Natural killer cell (primary cell): Measurements from ENCODE around the gene GRID1. TPM values are rescaled to one million over a fixed set of nuclear protein-coding genes. Genes with fewer than 3 reads are reported as not detected.

ENCODE experiments used
- ATAC-seq, 3 donors: fragments of 150-1000 bp in 2 of 3; fragments of 200-7000 bp in 1 of 3; cut with Tn5 transposase; 1 replicate in 1 of 3; 2 replicates in 2 of 3; pipeline ENCODE4 v1.10.0; 2021; ENCODE audit warnings: mild to moderate bottlenecking in 2 of 3, moderate library complexity in 2 of 3
- DNase-seq, 2 donors: peaks; one replicate each; pipeline versions ENCODE4 v3.0.0 to v3.0.0-alpha.2; 2013 to 2021; ENCODE audit warnings: mixed read lengths in 1 of 2
- H3K27ac ChIP-seq: one replicate; pipeline ENCODE4 v1.5.1; 2013; ENCODE audit warnings: mild to moderate bottlenecking, low read length
- H3K27me3 ChIP-seq: one replicate; pipeline ENCODE4 v1.6.1; 2013; ENCODE audit warnings: low read length; ENCODE audit not compliant: control insufficient read depth, insufficient read depth
- H3K36me3 ChIP-seq: one replicate; pipeline ENCODE4 v1.6.1; 2013; ENCODE audit warnings: low read length; ENCODE audit not compliant: control insufficient read depth, insufficient read depth
- H3K4me1 ChIP-seq: one replicate; pipeline ENCODE4 v1.6.1; 2013; ENCODE audit warnings: low read length; ENCODE audit not compliant: control insufficient read depth, insufficient read depth
- H3K4me3 ChIP-seq: one replicate; pipeline ENCODE4 v1.5.1; 2013; ENCODE audit warnings: low read length
- H3K9me3 ChIP-seq: one replicate; pipeline ENCODE4 v1.6.1; 2013; ENCODE audit warnings: low read length; ENCODE audit not compliant: control insufficient read depth, insufficient read depth
- H3K27ac Mint-ChIP-seq, 2 donors: one replicate each; pipeline ENCODE4 v1.8.0; 2022; ENCODE audit warnings: mild to moderate bottlenecking in 2 of 2, mixed read lengths in 2 of 2, moderate library complexity in 1 of 2
- H3K27me3 Mint-ChIP-seq, 2 donors: one replicate each; pipeline ENCODE4 v1.8.0; 2022; ENCODE audit warnings: low read depth in 2 of 2, mixed read lengths in 2 of 2
- H3K36me3 Mint-ChIP-seq: one replicate; pipeline ENCODE4 v1.8.0; 2022; ENCODE audit warnings: mixed read lengths
- H3K4me1 Mint-ChIP-seq, 2 donors: one replicate each; pipeline ENCODE4 v1.8.0; 2022; ENCODE audit warnings: mixed read lengths in 2 of 2
- H3K4me3 Mint-ChIP-seq: one replicate; pipeline ENCODE4 v1.8.0; 2022; ENCODE audit warnings: mild to moderate bottlenecking, moderate library complexity, mixed read lengths
- H3K9me3 Mint-ChIP-seq, 2 donors: one replicate each; pipeline ENCODE4 v1.8.0; 2022; ENCODE audit warnings: mixed read lengths in 2 of 2
- WGBS: methylation state at CpG from one replicate; pipeline ENCODE4 v1.1.7; 2013; ENCODE audit warnings: missing lambda C conversion rate; ENCODE audit not compliant: insufficient coverage; 5-methylcytosine and 5-hydroxymethylcytosine counted together
- intact Hi-C: fragments of 100-400 bp; cut with micrococcal nuclease; formaldehyde crosslinking; loops from one replicate; pipeline ENCODE4 v1.14.2; 2022
- total RNA-seq, 4 donors: library from RNA; stranded (reverse); fragments of 120-200 nt in 1 of 4; gene quantifications; one replicate each; pipeline versions ENCODE4 v1.2.3 to v1.2.4, GENCODE V29; 2013 to 2022
- TF ChIP-seq, protein P1 (sequence below): fragments of 200-600 bp; IDR thresholded peaks from one replicate; pipeline ENCODE4 v1.8.0; 2022; ENCODE audit warnings: antibody characterized with exemption

Gene GRID1
- total RNA-seq, 3 donors from 2014 or later (not counting 1 experiment from before 2014, with no cell fraction given): not detected

DNA sequence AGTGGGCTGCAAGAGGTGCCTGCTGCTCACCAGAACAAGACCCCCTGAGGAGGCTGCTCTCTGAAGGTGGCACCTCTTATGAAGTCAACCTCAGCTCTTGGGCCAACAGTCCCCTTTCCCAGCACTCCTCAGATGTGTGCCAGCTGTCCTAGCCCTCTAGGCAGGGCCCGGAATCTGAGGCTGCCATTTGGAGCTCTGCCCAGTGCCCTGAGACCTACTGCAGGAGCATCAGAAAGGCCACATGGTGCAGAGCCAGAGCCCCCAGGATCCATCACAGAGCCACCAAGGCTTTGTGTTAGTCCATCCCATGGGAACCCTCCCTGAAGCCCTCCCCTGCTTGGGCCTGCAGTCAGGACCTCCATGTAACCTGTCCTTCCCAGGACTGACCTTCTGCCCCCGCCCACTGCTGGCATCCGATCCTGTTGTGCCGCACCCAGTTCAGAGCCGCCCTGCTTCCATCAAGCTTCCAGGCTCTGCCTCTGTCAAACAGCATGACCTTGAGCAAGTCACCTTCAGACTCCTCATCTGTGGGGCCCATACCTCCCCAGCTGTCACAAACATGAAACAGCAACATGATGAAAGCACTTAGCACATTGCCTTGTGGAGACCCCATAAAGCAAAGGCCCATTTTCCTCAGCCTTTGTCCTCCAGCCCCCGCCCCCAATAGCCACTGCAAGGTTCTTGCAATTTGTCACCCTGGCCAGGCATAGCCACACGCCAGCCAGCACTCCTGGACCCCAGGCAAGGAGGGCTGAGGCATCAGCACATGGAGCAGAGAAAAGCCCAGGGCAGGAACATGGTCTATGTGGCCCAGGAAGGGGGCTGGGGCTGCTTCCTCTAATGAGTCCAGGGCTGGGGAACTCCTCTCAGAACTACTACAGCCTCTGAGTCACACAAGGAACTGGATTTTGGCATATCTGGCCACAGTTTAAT is 51.7 kb downstream of the GRID1 start:
- DNase-seq (no peak), ATAC-seq (no peak)
- H3K27me3 Mint-ChIP-seq: no peaks in the 10 kb centered on the region
- Histone ChIP-seq H3K27me3 (no peaks in the 10 kb centered on the region), H3K36me3 (no peaks in the 10 kb centered on the region), H3K4me3 (no peak overlapping the region), H3K4me1 (no peaks in the 10 kb centered on the region), H3K27ac (no peak overlapping the region), H3K9me3 (no peaks in the 10 kb centered on the region)
- WGBS: 73% methylated on average over 7 of the region's 7 CpGs
- H3K9me3 Mint-ChIP-seq: no peaks in the 10 kb centered on the region
- TF ChIP-seq, protein P1, sequence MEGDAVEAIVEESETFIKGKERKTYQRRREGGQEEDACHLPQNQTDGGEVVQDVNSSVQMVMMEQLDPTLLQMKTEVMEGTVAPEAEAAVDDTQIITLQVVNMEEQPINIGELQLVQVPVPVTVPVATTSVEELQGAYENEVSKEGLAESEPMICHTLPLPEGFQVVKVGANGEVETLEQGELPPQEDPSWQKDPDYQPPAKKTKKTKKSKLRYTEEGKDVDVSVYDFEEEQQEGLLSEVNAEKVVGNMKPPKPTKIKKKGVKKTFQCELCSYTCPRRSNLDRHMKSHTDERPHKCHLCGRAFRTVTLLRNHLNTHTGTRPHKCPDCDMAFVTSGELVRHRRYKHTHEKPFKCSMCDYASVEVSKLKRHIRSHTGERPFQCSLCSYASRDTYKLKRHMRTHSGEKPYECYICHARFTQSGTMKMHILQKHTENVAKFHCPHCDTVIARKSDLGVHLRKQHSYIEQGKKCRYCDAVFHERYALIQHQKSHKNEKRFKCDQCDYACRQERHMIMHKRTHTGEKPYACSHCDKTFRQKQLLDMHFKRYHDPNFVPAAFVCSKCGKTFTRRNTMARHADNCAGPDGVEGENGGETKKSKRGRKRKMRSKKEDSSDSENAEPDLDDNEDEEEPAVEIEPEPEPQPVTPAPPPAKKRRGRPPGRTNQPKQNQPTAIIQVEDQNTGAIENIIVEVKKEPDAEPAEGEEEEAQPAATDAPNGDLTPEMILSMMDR: no peak
- intact Hi-C loops: no loop called here
- H3K4me3 Mint-ChIP-seq: no peak overlapping the region
- H3K36me3 Mint-ChIP-seq: no peaks in the 10 kb centered on the region
- no peak overlapping the region for H3K27ac Mint-ChIP-seq
- H3K4me1 Mint-ChIP-seq: no peaks in the 10 kb centered on the region

DNA sequence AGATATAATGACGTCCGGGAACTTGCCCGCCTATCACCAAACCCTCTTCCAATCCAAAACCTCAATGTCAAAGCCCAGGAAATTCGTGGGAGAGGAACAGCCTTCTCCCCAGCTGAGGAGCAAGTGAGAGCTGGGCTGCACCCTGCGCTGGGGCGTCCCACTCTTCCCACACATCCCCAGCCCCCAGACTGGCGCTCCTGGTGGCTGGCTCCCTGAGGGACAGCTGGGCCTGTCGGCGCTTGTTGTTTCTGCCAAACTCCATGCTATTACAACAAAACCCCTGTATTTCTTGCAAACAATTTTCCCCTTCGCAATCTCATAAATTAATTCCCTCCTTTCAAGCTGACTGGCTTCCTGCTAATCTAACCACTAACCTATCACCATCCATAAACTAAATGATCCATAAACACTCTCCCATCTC is 53.0 kb downstream of the GRID1 start:
- Histone ChIP-seq H3K36me3 (no peaks in the 10 kb centered on the region), H3K9me3 (no peaks in the 10 kb centered on the region), H3K4me1 (no peaks in the 10 kb centered on the region), H3K27ac (no peak overlapping the region), H3K27me3 (no peaks in the 10 kb centered on the region), H3K4me3 (no peak overlapping the region)
- intact Hi-C loops: no loop called here
- no peaks in the 10 kb centered on the region for H3K36me3 Mint-ChIP-seq
- no peak for ATAC-seq
- DNase-seq: no peak
- no peaks in the 10 kb centered on the region for H3K27me3 Mint-ChIP-seq
- WGBS: 87% methylated on average over 10 of the region's 10 CpGs
- H3K4me3 Mint-ChIP-seq: no peak overlapping the region
- no peak overlapping the region for H3K27ac Mint-ChIP-seq
- TF ChIP-seq, protein P1: no peak
- no peaks in the 10 kb centered on the region for H3K9me3 Mint-ChIP-seq
- H3K4me1 Mint-ChIP-seq: no peaks in the 10 kb centered on the region

DNA sequence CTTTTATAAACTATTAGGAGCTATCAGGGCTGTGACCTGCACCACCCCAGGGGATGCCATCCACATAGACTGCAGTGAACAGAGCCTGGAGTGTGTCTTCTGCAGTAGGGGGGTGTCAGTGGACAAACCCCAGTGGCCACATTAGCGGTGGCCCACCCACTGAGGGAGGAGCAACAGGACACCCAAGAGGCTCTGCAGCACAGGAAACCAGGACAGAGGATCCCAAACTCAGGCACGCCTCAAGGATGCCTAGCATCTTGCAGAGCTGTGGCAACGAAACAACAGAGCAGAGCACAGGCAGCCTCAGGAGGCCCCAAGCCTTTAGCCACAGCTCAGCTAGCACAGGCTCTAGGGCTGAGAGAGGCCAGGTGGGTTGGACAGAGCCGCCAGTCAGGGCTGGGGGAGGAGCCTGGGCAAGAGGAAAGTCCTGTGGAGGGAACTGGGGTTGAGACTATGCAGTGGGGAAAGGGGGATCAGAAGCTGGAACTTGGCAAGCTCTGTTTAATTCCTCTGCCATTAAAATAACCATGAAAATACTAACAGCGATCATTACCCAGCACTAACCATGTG is 53.8 kb downstream of the GRID1 start:
- TF ChIP-seq, protein P1: no peak
- 59% methylated on average over 5 of the region's 5 CpGs for WGBS
- Histone ChIP-seq H3K4me1 (no peaks in the 10 kb centered on the region), H3K9me3 (no peaks in the 10 kb centered on the region), H3K27me3 (no peaks in the 10 kb centered on the region), H3K27ac (no peak overlapping the region), H3K36me3 (no peaks in the 10 kb centered on the region), H3K4me3 (no peak overlapping the region)
- intact Hi-C loops: no loop called here
- DNase-seq (no peak), ATAC-seq (no peak)
- H3K27me3 Mint-ChIP-seq: no peaks in the 10 kb centered on the region
- no peaks in the 10 kb centered on the region for H3K36me3 Mint-ChIP-seq
- H3K4me1 Mint-ChIP-seq: no peaks in the 10 kb centered on the region
- no peaks in the 10 kb centered on the region for H3K9me3 Mint-ChIP-seq
- H3K27ac Mint-ChIP-seq: no peak overlapping the region
- H3K4me3 Mint-ChIP-seq: no peak overlapping the region
